AG09309 (cell line): Measurements from ENCODE around the gene EXOC4.

Source experiments
- DNase-seq: peaks from one replicate; pipeline ENCODE4 v3.0.0-alpha.2; 2010; ENCODE audit warnings: low read depth
- H3K4me3 ChIP-seq: 2 replicates; pipeline ENCODE4 v1.5.1; 2011; ENCODE audit warnings: mild to moderate bottlenecking, low read depth, low read length, moderate library complexity; ENCODE audit not compliant: control insufficient read depth
- CTCF ChIP-seq: IDR thresholded peaks from 2 replicates; pipeline ENCODE4 v1.5.1; 2011; ENCODE audit warnings: mild to moderate bottlenecking, low read depth, low read length, inconsistent platforms; ENCODE audit not compliant: insufficient read depth, control insufficient read depth; ENCODE audit errors: missing control alignments

Gene EXOC4

GRCh38 chr7:133614251-133614650, 361.4 kb downstream of the EXOC4 start:
- H3K4me3 ChIP-seq, result no peak overlapping the region
- no peak for DNase-seq
- TF ChIP-seq CTCF, result no peak

- DNase-seq, result no peak
- no peak for TF ChIP-seq CTCF
- H3K4me3 ChIP-seq, result no peak overlapping the region
Observed at GRCh38 chr7:133618970-133619369, 366.1 kb downstream of the EXOC4 start.

- TF ChIP-seq CTCF, result no peak
- no peak for DNase-seq
- H3K4me3 ChIP-seq, result no peak overlapping the region
Observed at GRCh38 chr7:133619491-133619890, 366.6 kb downstream of the EXOC4 start.

DNA sequence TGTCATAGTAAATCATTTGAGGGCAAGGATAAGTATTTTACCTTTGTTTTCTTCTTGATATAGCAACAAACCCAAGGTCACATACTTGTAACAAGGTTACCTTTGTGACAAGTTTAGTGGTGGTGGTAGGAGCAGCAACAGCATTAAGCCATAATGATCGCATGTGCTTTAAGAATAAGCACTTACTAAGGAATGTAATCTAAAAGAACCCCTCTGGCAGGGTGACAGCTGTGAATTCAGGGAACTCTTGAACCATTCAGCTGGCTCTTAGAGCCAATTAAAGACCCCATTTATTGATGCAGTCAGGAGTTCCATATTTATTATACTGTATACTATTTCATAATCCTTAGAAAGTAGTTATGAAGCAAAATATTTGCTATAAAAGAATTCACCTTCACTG, 370.8 kb downstream of the EXOC4 start:
- TF ChIP-seq CTCF, result no peak
- no peak for DNase-seq
- no peak overlapping the region for H3K4me3 ChIP-seq

DNA sequence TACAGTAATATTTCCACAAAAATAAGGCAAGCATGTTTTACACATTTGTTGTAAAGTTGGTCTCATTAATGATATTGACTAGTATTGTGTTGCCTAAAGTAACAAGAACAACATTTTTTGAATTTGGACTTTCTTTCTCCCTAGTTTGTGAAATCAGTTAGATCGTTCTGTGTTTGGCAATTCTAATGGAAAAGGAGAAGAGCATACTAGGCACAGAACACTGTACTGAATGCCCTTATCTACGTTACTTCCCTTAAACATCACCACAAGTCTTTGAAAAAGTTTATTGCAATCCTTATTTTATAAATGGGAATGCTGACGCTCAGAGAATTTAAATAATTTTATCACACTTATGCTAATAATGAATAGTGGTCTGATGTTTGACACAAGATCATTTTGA, 372.2 kb downstream of the EXOC4 start:
- TF ChIP-seq CTCF, result no peak
- no peak for DNase-seq
- no peak overlapping the region for H3K4me3 ChIP-seq

GRCh38 chr7:133629701-133630100, 376.8 kb downstream of the EXOC4 start:
- DNase-seq, result peak; percentile 25
- no peak for TF ChIP-seq CTCF

GRCh38 chr7:133633055-133633454, 380.2 kb downstream of the EXOC4 start:
- TF ChIP-seq CTCF, result no peak
- peak; percentile 24 for DNase-seq
- H3K4me3 ChIP-seq, result no peak overlapping the region

More at GRCh38 chr7:133629701-133630100, 376.8 kb downstream of the EXOC4 start:
- H3K4me3 ChIP-seq, result no peak overlapping the region
